HepG2 (cell line): ENCODE data around the gene TNP2. TPM values are rescaled to one million over a fixed set of nuclear protein-coding genes. Genes with fewer than 3 reads are reported as not detected.

ENCODE experiments used
- CENPT ChIP-seq: sonication (generic); formaldehyde crosslinking; IDR thresholded peaks from 2 replicates; pipeline ENCODE4 v1.8.0; 2022; ENCODE audit warnings: low read depth, mild to moderate bottlenecking, moderate library complexity, missing genetic modification reagents
- FOXK2 ChIP-seq: fragments of 450-650 bp; IDR thresholded peaks from 2 replicates; pipeline ENCODE4 v1.6.1; 2016
- MAFK ChIP-seq, 2 experiments: IDR thresholded peaks in 1 of 2; conservative IDR thresholded peaks in 1 of 2; 2 replicates each; pipeline ENCODE4 v1.6.1; 2011; ENCODE audit warnings: improper control_type of control experiment in 2 of 2, low read length in 2 of 2
- MAZ ChIP-seq, 2 experiments: sonication (generic) in 1 of 2; formaldehyde crosslinking in 1 of 2; IDR thresholded peaks; 2 replicates each; pipeline versions ENCODE4 v1.5.0 to v1.6.1; 2012 to 2020; ENCODE audit warnings: low read depth in 2 of 2, mild to moderate bottlenecking in 2 of 2, borderline replicate concordance in 1 of 2, improper control_type of control experiment in 1 of 2, low read length in 1 of 2, missing genetic modification reagents in 1 of 2, moderate library complexity in 1 of 2
- NCOR1 ChIP-seq: fragments of 200-600 bp; sonication (generic); IDR thresholded peaks from 2 replicates; pipeline ENCODE4 v1.7.0; 2017; ENCODE audit warnings: antibody characterized with exemption, low read length, borderline replicate concordance
- NFYB ChIP-seq: sonication (generic); formaldehyde crosslinking; IDR thresholded peaks from 2 replicates; pipeline ENCODE4 v1.4.0; 2020; ENCODE audit warnings: missing genetic modification reagents
- RAD51 ChIP-seq: fragments of 450-650 bp; IDR thresholded peaks from 2 replicates; pipeline ENCODE4 v1.6.1; 2016; ENCODE audit warnings: borderline replicate concordance
- RARG ChIP-seq: sonication (generic); formaldehyde crosslinking; IDR thresholded peaks from 2 replicates; pipeline ENCODE4 v1.4.0; 2020; ENCODE audit warnings: low read depth, mild to moderate bottlenecking, missing genetic modification reagents
- ZNF335 ChIP-seq: sonication (generic); formaldehyde crosslinking; IDR thresholded peaks from 2 replicates; pipeline ENCODE4 v1.4.0; 2020; ENCODE audit warnings: missing genetic modification reagents
- ZNF430 ChIP-seq: sonication (generic); formaldehyde crosslinking; IDR thresholded peaks from 2 replicates; pipeline ENCODE4 v1.9.0; 2021; ENCODE audit warnings: mild to moderate bottlenecking, missing genetic modification reagents
- ZNF660 ChIP-seq: sonication (generic); formaldehyde crosslinking; IDR thresholded peaks from 2 replicates; pipeline ENCODE4 v1.5.1; 2020; ENCODE audit warnings: mild to moderate bottlenecking, low read depth, missing genetic modification reagents, borderline replicate concordance
- ZNF772 ChIP-seq: sonication (generic); formaldehyde crosslinking; IDR thresholded peaks from 2 replicates; pipeline ENCODE4 v1.5.0; 2020; ENCODE audit warnings: mild to moderate bottlenecking, missing genetic modification reagents
- polyA plus RNA-seq, 8 experiments: library from polyadenylated mRNA; depleted of rRNA in 3 of 8; stranded (reverse) in 7 of 8; unstranded in 1 of 8; fragments of >200 nt; fragmentation: Illumina TruSeq in 4 of 8; extraction: Trizol in 4 of 8; gene quantifications; 2 replicates each; pipeline versions ENCODE4 v1.2.1 to v1.2.3, GENCODE V29; 2011 to 2016; ENCODE audit warnings: low read depth in 4 of 8, missing spikeins in 1 of 8, mixed read lengths in 1 of 8; ENCODE audit not compliant: insufficient read depth in 1 of 8
- total RNA-seq, 5 experiments: library from RNA; depleted of rRNA; stranded (reverse); fragments of >200 nt; fragmentation: Illumina TruSeq; extraction: Trizol; gene quantifications; 2 replicates each; pipeline ENCODE4 v1.2.3, GENCODE V29; 2016; ENCODE audit warnings: low read depth in 1 of 5
- TF ChIP-seq, protein P1 (sequence below), 2 experiments: sonication (generic) in 1 of 2; formaldehyde crosslinking in 1 of 2; IDR thresholded peaks; 2 replicates each; pipeline versions ENCODE4 v1.6.1 to v1.9.0; 2014 to 2022; ENCODE audit warnings: antibody characterized with exemption in 1 of 2, borderline replicate concordance in 1 of 2, inconsistent platforms in 1 of 2, low read depth in 1 of 2, missing genetic modification reagents in 1 of 2
- TF ChIP-seq, protein P2 (sequence below): fragments of 450-650 bp; IDR thresholded peaks from 2 replicates; pipeline ENCODE4 v1.6.1; 2017; ENCODE audit warnings: mild to moderate bottlenecking
- TF ChIP-seq, protein P3 (sequence below): sonication (generic); formaldehyde crosslinking; IDR thresholded peaks from 2 replicates; pipeline ENCODE4 v1.4.0; 2020; ENCODE audit warnings: missing genetic modification reagents
- TF ChIP-seq, protein P4 (sequence below): sonication (generic); formaldehyde crosslinking; IDR thresholded peaks from 2 replicates; pipeline ENCODE4 v1.4.0; 2020; ENCODE audit warnings: low read depth, missing genetic modification reagents

The TNP2 gene
- total and polyA plus RNA-seq, 2 of the 13 experiments (the other 11 are each of a cell fraction or from before 2014, with no cell fraction given) = not detected

DNA sequence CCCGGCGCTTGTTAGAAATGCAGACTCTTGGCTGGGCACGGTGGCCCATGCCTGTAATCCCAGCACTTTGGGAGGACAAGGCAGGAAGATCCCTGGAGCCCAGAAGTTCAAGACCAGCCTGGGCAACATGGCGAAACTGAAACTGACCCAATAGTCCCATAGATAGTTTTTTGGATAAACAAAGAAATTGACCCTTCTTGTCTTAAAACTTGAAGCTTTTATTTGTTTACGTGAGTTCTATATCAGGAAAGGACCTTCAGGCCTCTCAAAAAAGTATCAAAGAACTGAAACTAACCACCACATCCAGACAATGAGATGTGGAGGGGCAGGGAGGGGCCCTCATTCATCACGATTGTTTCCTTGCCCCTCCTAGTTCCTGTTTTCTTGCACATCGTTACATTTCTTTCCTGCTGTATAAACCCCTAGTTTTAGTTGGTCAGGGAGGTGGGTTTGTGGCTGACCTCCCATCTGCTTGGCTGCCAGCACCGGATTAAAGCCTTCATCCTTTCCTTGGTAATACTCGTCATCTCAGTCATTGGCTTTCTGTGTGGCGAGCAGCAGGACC is 42.0 kb upstream of the TNP2 start (continued):
- TF ChIP-seq, protein P1, sequence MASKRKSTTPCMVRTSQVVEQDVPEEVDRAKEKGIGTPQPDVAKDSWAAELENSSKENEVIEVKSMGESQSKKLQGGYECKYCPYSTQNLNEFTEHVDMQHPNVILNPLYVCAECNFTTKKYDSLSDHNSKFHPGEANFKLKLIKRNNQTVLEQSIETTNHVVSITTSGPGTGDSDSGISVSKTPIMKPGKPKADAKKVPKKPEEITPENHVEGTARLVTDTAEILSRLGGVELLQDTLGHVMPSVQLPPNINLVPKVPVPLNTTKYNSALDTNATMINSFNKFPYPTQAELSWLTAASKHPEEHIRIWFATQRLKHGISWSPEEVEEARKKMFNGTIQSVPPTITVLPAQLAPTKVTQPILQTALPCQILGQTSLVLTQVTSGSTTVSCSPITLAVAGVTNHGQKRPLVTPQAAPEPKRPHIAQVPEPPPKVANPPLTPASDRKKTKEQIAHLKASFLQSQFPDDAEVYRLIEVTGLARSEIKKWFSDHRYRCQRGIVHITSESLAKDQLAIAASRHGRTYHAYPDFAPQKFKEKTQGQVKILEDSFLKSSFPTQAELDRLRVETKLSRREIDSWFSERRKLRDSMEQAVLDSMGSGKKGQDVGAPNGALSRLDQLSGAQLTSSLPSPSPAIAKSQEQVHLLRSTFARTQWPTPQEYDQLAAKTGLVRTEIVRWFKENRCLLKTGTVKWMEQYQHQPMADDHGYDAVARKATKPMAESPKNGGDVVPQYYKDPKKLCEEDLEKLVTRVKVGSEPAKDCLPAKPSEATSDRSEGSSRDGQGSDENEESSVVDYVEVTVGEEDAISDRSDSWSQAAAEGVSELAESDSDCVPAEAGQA (IDR thresholded peaks at IDR 0.05; ENCODE audit: low read depth) = no peak
- TF ChIP-seq, protein P1 (CRISPR knock-in tag; IDR thresholded peaks at IDR 0.05; ENCODE audit: borderline replicate concordance) = no peak
- no peak for TF ChIP-seq ZNF772 (CRISPR knock-in tag)
- no peak for TF ChIP-seq NFYB
- TF ChIP-seq CENPT (CRISPR knock-in tag) = no peak
- TF ChIP-seq ZNF660 (CRISPR knock-in tag) = no peak
- TF ChIP-seq MAZ (IDR thresholded peaks at IDR 0.05; ENCODE audit: borderline replicate concordance, low read depth, low read length) = no peak
- TF ChIP-seq MAZ (CRISPR knock-in tag; IDR thresholded peaks at IDR 0.05; ENCODE audit: low read depth) = no peak
- no peak for TF ChIP-seq ZNF335 (CRISPR knock-in tag)
- TF ChIP-seq, protein P2, sequence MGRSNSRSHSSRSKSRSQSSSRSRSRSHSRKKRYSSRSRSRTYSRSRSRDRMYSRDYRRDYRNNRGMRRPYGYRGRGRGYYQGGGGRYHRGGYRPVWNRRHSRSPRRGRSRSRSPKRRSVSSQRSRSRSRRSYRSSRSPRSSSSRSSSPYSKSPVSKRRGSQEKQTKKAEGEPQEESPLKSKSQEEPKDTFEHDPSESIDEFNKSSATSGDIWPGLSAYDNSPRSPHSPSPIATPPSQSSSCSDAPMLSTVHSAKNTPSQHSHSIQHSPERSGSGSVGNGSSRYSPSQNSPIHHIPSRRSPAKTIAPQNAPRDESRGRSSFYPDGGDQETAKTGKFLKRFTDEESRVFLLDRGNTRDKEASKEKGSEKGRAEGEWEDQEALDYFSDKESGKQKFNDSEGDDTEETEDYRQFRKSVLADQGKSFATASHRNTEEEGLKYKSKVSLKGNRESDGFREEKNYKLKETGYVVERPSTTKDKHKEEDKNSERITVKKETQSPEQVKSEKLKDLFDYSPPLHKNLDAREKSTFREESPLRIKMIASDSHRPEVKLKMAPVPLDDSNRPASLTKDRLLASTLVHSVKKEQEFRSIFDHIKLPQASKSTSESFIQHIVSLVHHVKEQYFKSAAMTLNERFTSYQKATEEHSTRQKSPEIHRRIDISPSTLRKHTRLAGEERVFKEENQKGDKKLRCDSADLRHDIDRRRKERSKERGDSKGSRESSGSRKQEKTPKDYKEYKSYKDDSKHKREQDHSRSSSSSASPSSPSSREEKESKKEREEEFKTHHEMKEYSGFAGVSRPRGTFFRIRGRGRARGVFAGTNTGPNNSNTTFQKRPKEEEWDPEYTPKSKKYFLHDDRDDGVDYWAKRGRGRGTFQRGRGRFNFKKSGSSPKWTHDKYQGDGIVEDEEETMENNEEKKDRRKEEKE = no peak
- TF ChIP-seq, protein P3, sequence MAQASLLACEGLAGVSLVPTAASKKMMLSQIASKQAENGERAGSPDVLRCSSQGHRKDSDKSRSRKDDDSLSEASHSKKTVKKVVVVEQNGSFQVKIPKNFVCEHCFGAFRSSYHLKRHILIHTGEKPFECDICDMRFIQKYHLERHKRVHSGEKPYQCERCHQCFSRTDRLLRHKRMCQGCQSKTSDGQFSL = no peak
- no peak for TF ChIP-seq ZNF430 (CRISPR knock-in tag)
- no peak for TF ChIP-seq MAFK (conservative IDR thresholded peaks at IDR 0.05 in 1 of 2, IDR thresholded peaks at IDR 0.05 in 1 of 2; ENCODE audit: low read length in 2 of 2)
- no peak for TF ChIP-seq RAD51
- no peak for TF ChIP-seq NCOR1
- TF ChIP-seq, protein P4, sequence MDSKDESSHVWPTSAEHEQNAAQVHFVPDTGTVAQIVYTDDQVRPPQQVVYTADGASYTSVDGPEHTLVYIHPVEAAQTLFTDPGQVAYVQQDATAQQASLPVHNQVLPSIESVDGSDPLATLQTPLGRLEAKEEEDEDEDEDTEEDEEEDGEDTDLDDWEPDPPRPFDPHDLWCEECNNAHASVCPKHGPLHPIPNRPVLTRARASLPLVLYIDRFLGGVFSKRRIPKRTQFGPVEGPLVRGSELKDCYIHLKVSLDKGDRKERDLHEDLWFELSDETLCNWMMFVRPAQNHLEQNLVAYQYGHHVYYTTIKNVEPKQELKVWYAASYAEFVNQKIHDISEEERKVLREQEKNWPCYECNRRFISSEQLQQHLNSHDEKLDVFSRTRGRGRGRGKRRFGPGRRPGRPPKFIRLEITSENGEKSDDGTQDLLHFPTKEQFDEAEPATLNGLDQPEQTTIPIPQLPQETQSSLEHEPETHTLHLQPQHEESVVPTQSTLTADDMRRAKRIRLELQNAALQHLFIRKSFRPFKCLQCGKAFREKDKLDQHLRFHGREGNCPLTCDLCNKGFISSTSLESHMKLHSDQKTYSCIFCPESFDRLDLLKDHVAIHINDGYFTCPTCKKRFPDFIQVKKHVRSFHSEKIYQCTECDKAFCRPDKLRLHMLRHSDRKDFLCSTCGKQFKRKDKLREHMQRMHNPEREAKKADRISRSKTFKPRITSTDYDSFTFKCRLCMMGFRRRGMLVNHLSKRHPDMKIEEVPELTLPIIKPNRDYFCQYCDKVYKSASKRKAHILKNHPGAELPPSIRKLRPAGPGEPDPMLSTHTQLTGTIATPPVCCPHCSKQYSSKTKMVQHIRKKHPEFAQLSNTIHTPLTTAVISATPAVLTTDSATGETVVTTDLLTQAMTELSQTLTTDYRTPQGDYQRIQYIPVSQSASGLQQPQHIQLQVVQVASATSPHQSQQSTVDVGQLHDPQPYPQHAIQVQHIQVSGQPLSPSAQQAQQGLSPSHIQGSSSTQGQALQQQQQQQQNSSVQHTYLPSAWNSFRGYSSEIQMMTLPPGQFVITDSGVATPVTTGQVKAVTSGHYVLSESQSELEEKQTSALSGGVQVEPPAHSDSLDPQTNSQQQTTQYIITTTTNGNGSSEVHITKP (CRISPR knock-in tag) = no peak
- 0 out of 2 replicates have a peak, but pooled peaks have one; percentile 15 for TF ChIP-seq RARG
- no peak for TF ChIP-seq FOXK2
